GM12878 (cell line): ENCODE measurements around the gene RETREG3. TPM values are rescaled to one million over a fixed set of nuclear protein-coding genes. Genes with fewer than 3 reads are reported as not detected.
A peak's percentile ranks its signal among the peaks of the same experiment; 100 is the strongest.

Experiments
- ATAC-seq: fragments of 200-7000 bp; cut with Tn5 transposase; 3 replicates; pipeline ENCODE4 v1.9.1; 2020; ENCODE audit warnings: mild to moderate bottlenecking, moderate library complexity
- BruUV-seq: library from RNA; stranded (reverse); fragments of 400-500 nt; replicated peaks from 2 replicates; lab custom pipeline; 2021; lab: Mats Ljungman, UMichigan
- CTCF ChIA-PET: fragments of 300-600 bp; sonication (Branson Sonifier 250); formaldehyde crosslinking; extraction: SDS; loops from one replicate; lab custom pipeline; 2021; ENCODE audit warnings: inconsistent platforms; lab: Yijun Ruan, JAX
- POLR2A ChIA-PET: fragments of 350-600 bp; formaldehyde crosslinking; extraction: SDS; loops from one replicate; lab custom pipeline; 2021; ENCODE audit warnings: inconsistent platforms; lab: Charles Lee
- RAD21 ChIA-PET: fragments of 300-600 bp; sonication (Branson Sonifier 250); formaldehyde crosslinking; loops from one replicate; lab custom pipeline; 2023; ENCODE audit warnings: antibody characterized with exemption; ENCODE audit not compliant: unreplicated experiment; lab: Charles Lee
- SMC1A ChIA-PET: fragments of 300-600 bp; sonication (Branson Sonifier 250); formaldehyde crosslinking; loops from one replicate; lab custom pipeline; 2023; ENCODE audit not compliant: unreplicated experiment, uncharacterized antibody; lab: Charles Lee
- DNase-seq: peaks from one replicate; pipeline ENCODE4 v3.0.0-alpha.2; 2011; ENCODE audit warnings: low read depth, low spot score
- FAIRE-seq: peaks from 3 replicates; lab custom pipeline; 2011; peaks lifted over from hg19 to GRCh38; lab: Jason Lieb, UNC
- H2AFZ ChIP-seq: 2 replicates; pipeline ENCODE4 v1.6.0; 2011; ENCODE audit warnings: low read depth, low read length, control low read depth; ENCODE audit not compliant: control insufficient read depth
- H3K27ac ChIP-seq: 2 replicates; pipeline ENCODE4 v1.5.1; 2011; ENCODE audit warnings: control low read depth; ENCODE audit not compliant: control insufficient read depth, insufficient read depth
- H3K27me3 ChIP-seq, 2 experiments: replicated peaks in 1 of 2; 2 replicates each; pipeline versions ENCODE4 v1.6.0 to v1.6.1; 2011; ENCODE audit warnings: low read length in 1 of 2; ENCODE audit not compliant: control insufficient read depth in 2 of 2, insufficient read depth in 2 of 2
- H3K36me3 ChIP-seq, 2 experiments: 2 replicates each; pipeline ENCODE4 v1.5.1; 2011; ENCODE audit warnings: low read length in 1 of 2; ENCODE audit not compliant: control insufficient read depth in 2 of 2, insufficient read depth in 2 of 2
- H3K4me1 ChIP-seq: 2 replicates; pipeline ENCODE4 v1.6.1; 2011; ENCODE audit warnings: mild to moderate bottlenecking, low read length, moderate library complexity, mixed read lengths; ENCODE audit not compliant: control insufficient read depth, insufficient read depth
- H3K4me2 ChIP-seq: 2 replicates; pipeline ENCODE4 v1.6.0; 2011; ENCODE audit warnings: control low read depth; ENCODE audit not compliant: control insufficient read depth, insufficient read depth
- H3K4me3 ChIP-seq: fragments of 200-600 bp; sonication (generic); 2 replicates; pipeline ENCODE4 v1.5.1; 2016
- H3K79me2 ChIP-seq: 2 replicates; pipeline ENCODE4 v1.6.0; 2011; ENCODE audit warnings: low read length; ENCODE audit not compliant: control insufficient read depth, insufficient read depth
- H3K9ac ChIP-seq: 2 replicates; pipeline ENCODE4 v1.8.0; 2011; ENCODE audit warnings: low read length, control low read depth, mixed read lengths; ENCODE audit not compliant: control insufficient read depth, insufficient read depth
- H3K9me3 ChIP-seq: replicated peaks from 3 replicates; pipeline ENCODE4 v1.5.1; 2011; ENCODE audit warnings: mild to moderate bottlenecking, low read length; ENCODE audit not compliant: control insufficient read depth, insufficient read depth
- H4K20me1 ChIP-seq: 2 replicates; pipeline ENCODE4 v1.6.0; 2011; ENCODE audit not compliant: control insufficient read depth, insufficient read depth
- CBFB ChIP-seq: IDR thresholded peaks from 2 replicates; pipeline ENCODE4 v1.6.1; 2016; ENCODE audit warnings: antibody characterized with exemption, low read depth
- CEBPZ ChIP-seq: fragments of 150-350 bp; IDR thresholded peaks from 2 replicates; pipeline ENCODE4 v1.6.1; 2016; ENCODE audit warnings: low read depth, low read length
- JUNB ChIP-seq: IDR thresholded peaks from 2 replicates; pipeline ENCODE4 v1.6.1; 2016; ENCODE audit warnings: antibody characterized with exemption, mild to moderate bottlenecking
- KLF5 ChIP-seq: fragments of 450-650 bp; IDR thresholded peaks from 2 replicates; pipeline ENCODE4 v1.6.1; 2014; ENCODE audit warnings: mild to moderate bottlenecking; ENCODE audit not compliant: partially characterized antibody
- MTA2 ChIP-seq: fragments of 450-650 bp; IDR thresholded peaks from 2 replicates; pipeline ENCODE4 v1.6.1; 2016; ENCODE audit warnings: low read depth, mild to moderate bottlenecking, moderate library complexity
- NBN ChIP-seq: fragments of 450-650 bp; IDR thresholded peaks from 2 replicates; pipeline ENCODE4 v1.6.1; 2016
- NFIC ChIP-seq: IDR thresholded peaks from 2 replicates; pipeline ENCODE4 v1.6.1; 2012; ENCODE audit warnings: low read depth, mild to moderate bottlenecking, inconsistent platforms, low read length, moderate library complexity
- PAX8 ChIP-seq: fragments of 450-650 bp; IDR thresholded peaks from 2 replicates; pipeline ENCODE4 v1.6.1; 2017; ENCODE audit warnings: mild to moderate bottlenecking, moderate library complexity
- PBX3 ChIP-seq: IDR thresholded peaks from 2 replicates; pipeline ENCODE4 v1.6.1; 2011; ENCODE audit warnings: mild to moderate bottlenecking, low read depth, low read length, moderate library complexity; ENCODE audit not compliant: insufficient replicate concordance
- PML ChIP-seq: IDR thresholded peaks from 2 replicates; pipeline ENCODE4 v1.6.1; 2012; ENCODE audit warnings: low read length, inconsistent platforms
- PRDM15 ChIP-seq: fragments of 450-650 bp; formaldehyde crosslinking; IDR thresholded peaks from 2 replicates; pipeline ENCODE4 v1.4.0; 2020; ENCODE audit warnings: mild to moderate bottlenecking, moderate library complexity
- SREBF2 ChIP-seq: IDR thresholded peaks from 2 replicates; pipeline ENCODE4 v1.6.1; 2012; ENCODE audit warnings: mild to moderate bottlenecking, low read length
- SRF ChIP-seq, 2 experiments: IDR thresholded peaks; 2 replicates each; pipeline ENCODE4 v1.6.1; 2011; ENCODE audit warnings: low read depth in 2 of 2, low read length in 2 of 2, mild to moderate bottlenecking in 1 of 2, moderate library complexity in 1 of 2
- ZZZ3 ChIP-seq: IDR thresholded peaks from 2 replicates; pipeline ENCODE4 v1.6.1; 2011; ENCODE audit warnings: low read depth; ENCODE audit not compliant: control insufficient read depth, insufficient read length
- WGBS: methylation state at CpG from one replicate; pipeline ENCODE4 v1.1.6; 2016; ENCODE audit warnings: low lambda C conversion rate; ENCODE audit not compliant: insufficient replicate concordance, insufficient coverage; ENCODE audit errors: missing lambda C conversion rate; 5-methylcytosine and 5-hydroxymethylcytosine counted together
- in situ Hi-C: fragments of 300-500 bp; cut with MboI; formaldehyde crosslinking; loops from 9 replicates; pipeline ENCODE4 v1.14.3; 2018; ENCODE audit warnings: mixed read lengths
- intact Hi-C: fragments of 100-400 bp; cut with micrococcal nuclease; formaldehyde crosslinking; loops from one replicate; pipeline ENCODE4 v1.14.2; 2022; ENCODE audit not compliant: unreplicated experiment
- polyA plus RNA-seq, 11 experiments: library from polyadenylated mRNA; depleted of rRNA in 4 of 11; unstranded in 6 of 11; stranded (reverse) in 5 of 11; fragments of >200 nt; fragmentation: Nextera tagmentation in 4 of 11; fragmentation: Illumina TruSeq in 1 of 11; extraction: Ambion mirVana in 4 of 11; extraction: Trizol in 1 of 11; gene quantifications; 1 replicate in 1 of 11; 2 replicates in 10 of 11; pipeline versions ENCODE4 v1.2.1 to v1.2.3, GENCODE V29; 2011 to 2016; ENCODE audit warnings: inconsistent platforms in 2 of 11, missing spikeins in 2 of 11, low read depth in 1 of 11
- total RNA-seq, 4 experiments: library from RNA; depleted of rRNA in 3 of 4; stranded (reverse); fragments of >200 nt in 3 of 4; fragmentation: Illumina TruSeq in 1 of 4; extraction: Trizol in 1 of 4; gene quantifications; 2 replicates each; pipeline versions ENCODE4 v1.2.1 to v1.2.3, GENCODE V29; 2013 to 2021

Gene RETREG3
- total and polyA plus RNA-seq, 10 of the 15 experiments (the other 5 are each of a cell fraction or from before 2014, with no cell fraction given), result 7.0 to 50.6 (median 27.3) TPM

- 0 out of 4 replicates have a peak, but pooled peaks of 1 of the 2 experiments have one; percentile 18 for TF ChIP-seq SRF (IDR thresholded peaks at IDR 0.05; ENCODE audit: low read depth in 2 of 2, low read length in 2 of 2)
- TF ChIP-seq PBX3, result peak; percentile 16
Measured at GRCh38 chr17:42548070-42548837, 60.9 kb downstream of the RETREG3 start (continued).

GRCh38 chr17:42547698-42548069 lies 61.5 kb downstream of the RETREG3 start:
- Histone ChIP-seq H3K9ac (no peak overlapping the region), H3K4me3 (no peak overlapping the region), H3K79me2 (no peaks in the 10 kb centered on the region), H3K4me2 (0 out of 2 replicates have a peak overlapping the region, but pooled peaks have one; percentile 92), H3K9me3 (no peaks in the 10 kb centered on the region), H2AFZ (no peak overlapping the region), H3K27me3 (no peaks in the 10 kb centered on the region), H3K27ac (no peak overlapping the region), H3K4me1 (peaks cover 11% of the 10 kb centered on the region), H3K36me3 (no peaks in the 10 kb centered on the region; a peak in 2 of 4 replicates), H4K20me1 (no peaks in the 10 kb centered on the region)
- TF ChIP-seq PRDM15 (CRISPR knock-in tag), result no peak
- no peak for TF ChIP-seq CBFB
- TF ChIP-seq MTA2, result no peak
- no peak for TF ChIP-seq KLF5
- no peak for TF ChIP-seq NFIC
- no peak for TF ChIP-seq NBN
- TF ChIP-seq PML, result no peak
- no peak for TF ChIP-seq JUNB
- no peak for TF ChIP-seq SREBF2
- TF ChIP-seq ZZZ3, result no peak
- TF ChIP-seq CEBPZ, result no peak
- no peak for TF ChIP-seq PAX8
- in situ Hi-C loops (no loop called here), intact Hi-C loops (loop anchor here (5.0 kb wide), 1 partner anchor 215 kb away; the partner anchor contains the start of gene RAMP2)
- WGBS, result 84% methylated on average over 14 of the region's 14 CpGs
- RAD21 ChIA-PET, result interaction anchor here (0.6 to 2.0 kb wide), 10 partner anchors 12 to 450 kb away, joined by 3 to 11 read pairs (median 4); partner anchors contain the start of genes BECN1, NAGLU, PSMC3IP and RPL27
- FAIRE-seq (no peak), ATAC-seq (no peak), DNase-seq (no peak)
- CTCF ChIA-PET, result interaction anchor here (1.0 to 3.0 kb wide), 13 partner anchors 11 to 299 kb away, joined by 3 to 21 read pairs (median 4); partner anchors contain the start of genes MLX, NAGLU and PSMC3IP
- POLR2A ChIA-PET, result interaction anchor here (1.1 to 1.6 kb wide), 4 partner anchors 11 to 108 kb away, joined by 4 to 11 read pairs (median 5); partner anchors contain the start of genes NAGLU and PSMC3IP
- SMC1A ChIA-PET, result interaction anchor here (1.2 to 2.0 kb wide), 5 partner anchors 11 to 277 kb away, joined by 3 to 11 read pairs (median 5); partner anchors contain the start of genes BECN1, MLX and NAGLU
- BruUV-seq, result no TSS peak
